RWPE1 (cell line): ENCODE measurements around the gene TXNRD2.

Source experiments
- CTCF ChIA-PET: fragments of 350-600 bp; sonication (Branson Sonifier 250); formaldehyde crosslinking; extraction: SDS; loops from one replicate; lab custom pipeline; 2021; lab: Yijun Ruan, JAX
- POLR2A ChIA-PET: fragments of 400-600 bp; formaldehyde crosslinking; extraction: SDS; loops from one replicate; lab custom pipeline; 2020; ENCODE audit warnings: antibody characterized with exemption; ENCODE audit not compliant: low non-redundant PET; lab: Yijun Ruan, JAX
- DNase-seq: peaks from one replicate; pipeline ENCODE4 v3.0.0; 2012; ENCODE audit warnings: low spot score
- H3K27ac ChIP-seq: fragments of 450-650 bp; 2 replicates; pipeline ENCODE4 v1.5.1; 2017
- CTCF ChIP-seq: fragments of 450-650 bp; conservative IDR thresholded peaks from 2 replicates; pipeline ENCODE4 v1.5.1; 2017; ENCODE audit warnings: low read depth, mild to moderate bottlenecking

Gene TXNRD2

DNA sequence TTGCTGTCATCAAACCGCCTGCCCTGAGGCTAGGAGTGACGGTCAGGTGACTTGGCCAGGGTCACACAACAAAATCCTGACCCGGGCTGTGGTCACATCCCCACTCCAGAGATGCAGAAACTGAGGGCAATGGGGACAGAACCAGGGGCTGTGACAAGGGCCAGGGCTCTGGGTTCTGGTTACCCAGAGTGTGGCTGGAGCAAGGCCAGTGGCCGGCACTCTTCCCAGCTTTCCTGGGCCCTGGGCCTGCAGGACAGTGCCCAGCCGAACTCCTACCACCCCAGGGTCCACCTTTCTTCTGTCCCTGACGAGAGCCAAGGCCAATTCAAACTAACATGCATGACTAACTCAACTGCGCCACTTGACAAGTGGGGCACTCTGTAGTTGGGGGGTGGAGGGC, 39.1 kb upstream of the TXNRD2 start:
- DNase-seq: no peak
- no peak overlapping the region for H3K27ac ChIP-seq
- no peak for TF ChIP-seq CTCF
- ChIA-PET CTCF (no interaction called here), POLR2A (no interaction called here)

DNA sequence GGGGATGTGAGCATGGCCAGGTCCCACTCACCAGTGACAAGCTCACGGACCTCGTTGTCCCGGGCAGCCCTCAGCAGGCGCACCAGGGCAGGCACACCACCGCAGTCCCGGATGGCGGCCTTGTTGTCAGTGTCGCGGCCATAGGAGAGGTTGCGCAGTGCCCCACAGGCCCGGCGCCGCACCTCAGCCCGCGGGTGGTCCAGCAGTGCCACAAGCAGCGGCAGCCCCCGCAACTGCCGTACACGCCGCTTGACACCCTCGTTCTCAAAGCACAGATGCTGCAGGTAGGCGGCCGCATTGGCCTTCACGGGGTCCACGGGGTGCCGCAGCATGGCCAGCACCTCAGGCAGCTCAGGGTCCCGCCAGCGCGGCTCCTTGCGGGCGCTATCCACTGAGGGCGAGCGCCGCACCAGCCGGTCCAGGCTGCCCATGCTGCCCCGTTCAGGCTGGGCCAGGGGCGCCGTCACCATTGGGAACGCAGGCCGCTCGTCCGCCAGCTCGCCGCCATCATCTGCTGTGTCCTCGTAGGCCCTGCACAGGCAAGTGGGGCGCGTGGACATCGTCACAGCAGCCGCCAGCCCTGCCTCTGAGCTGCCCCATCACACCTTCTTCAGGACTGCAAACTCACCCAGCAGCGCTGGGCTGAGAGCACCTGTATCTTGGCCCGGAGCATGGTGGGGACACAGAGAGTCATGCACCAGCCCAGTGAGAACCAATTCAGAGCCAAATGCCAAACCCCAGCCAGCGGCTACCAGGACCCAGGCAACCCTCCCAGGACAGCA, 38.3 kb upstream of the TXNRD2 start:
- CTCF ChIA-PET: no interaction called here
- POLR2A ChIA-PET: no interaction called here
- H3K27ac ChIP-seq: no peak overlapping the region
- DNase-seq: no peak
- TF ChIP-seq CTCF: no peak

- CTCF ChIA-PET: no interaction called here
- TF ChIP-seq CTCF: no peak
- no peak for DNase-seq
- POLR2A ChIA-PET: no interaction called here
- peak overlapping the region; percentile 34; the same call in 1 of the 2 replicates for H3K27ac ChIP-seq
These were observed 37.1 kb upstream of the TXNRD2 start for GRCh38 chr22:19978748-19979147.

DNA sequence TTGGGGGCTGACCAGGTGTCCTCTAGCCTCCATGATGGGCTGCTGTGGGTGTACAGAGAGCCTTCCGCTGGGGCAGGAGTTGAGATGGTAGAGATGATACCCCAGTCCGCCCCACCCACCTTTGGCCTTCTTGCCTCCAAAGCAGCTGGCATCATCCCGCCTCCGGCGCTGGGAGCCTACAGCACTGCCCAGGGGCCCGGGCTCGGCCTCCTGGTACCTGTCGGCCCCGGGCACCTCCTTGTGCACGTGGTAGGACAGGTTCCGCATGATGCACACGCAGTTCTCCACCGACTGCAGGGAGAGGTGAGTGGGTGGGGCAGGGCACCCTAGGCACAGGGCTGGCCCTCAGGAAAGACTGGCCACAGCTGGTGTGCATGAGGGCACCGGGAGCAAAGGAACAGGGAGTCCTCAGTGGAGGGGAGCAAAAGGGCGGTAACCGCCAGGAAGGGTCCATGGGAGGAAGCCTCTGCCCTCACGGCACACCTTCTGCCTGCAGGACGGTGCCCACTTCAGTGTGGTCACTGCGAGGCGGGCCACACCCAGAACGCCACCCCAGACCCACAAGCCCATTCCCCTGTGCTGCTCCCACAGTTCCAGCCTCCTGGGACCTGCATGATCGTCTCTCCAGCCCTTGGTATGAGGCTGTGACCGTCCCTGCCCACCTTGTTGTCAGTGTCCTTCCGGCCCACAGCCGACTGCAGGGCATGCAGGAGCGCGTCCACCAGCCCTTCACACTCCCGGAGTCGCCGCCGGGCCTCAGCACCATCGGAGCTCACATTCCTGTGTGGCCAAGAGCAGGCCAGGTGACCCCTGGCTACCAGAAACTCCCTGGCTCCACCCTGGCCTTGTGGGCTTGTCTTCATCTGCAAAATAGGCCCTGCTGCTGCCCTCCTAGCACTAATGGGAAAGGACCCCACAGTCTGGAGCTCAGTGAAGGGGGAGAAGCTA, 36.0 kb upstream of the TXNRD2 start:
- peak overlapping the region; percentile 34 for H3K27ac ChIP-seq
- DNase-seq: no peak
- CTCF ChIA-PET: no interaction called here
- POLR2A ChIA-PET: interaction anchor here (0.5 kb wide), 1 partner anchor 19 kb away, joined by 4 read pairs; no protein-coding TSS in a partner anchor
- no peak for TF ChIP-seq CTCF

DNA sequence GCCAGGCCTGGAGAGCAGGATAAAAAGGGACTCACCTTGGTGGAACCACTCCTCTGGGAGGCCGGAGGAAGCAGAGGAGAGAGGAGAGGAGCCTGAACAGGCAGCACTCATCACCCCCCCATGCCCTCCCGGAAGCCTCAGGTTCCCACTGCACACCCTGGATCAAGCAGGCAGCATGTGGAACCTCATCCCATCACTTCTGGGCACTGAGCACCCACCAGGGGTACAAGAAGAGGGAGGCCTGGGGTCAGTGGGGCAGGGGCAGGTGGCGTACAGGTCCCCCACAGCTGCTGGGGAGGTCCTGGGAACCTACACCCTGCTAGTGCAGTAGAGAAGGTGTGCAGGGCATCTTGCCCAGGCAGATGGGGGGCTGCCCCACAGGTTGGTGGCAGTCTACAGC, 35.1 kb upstream of the TXNRD2 start:
- ChIA-PET CTCF (no interaction called here), POLR2A (no interaction called here)
- no peak overlapping the region for H3K27ac ChIP-seq
- no peak for DNase-seq
- TF ChIP-seq CTCF: no peak

DNA sequence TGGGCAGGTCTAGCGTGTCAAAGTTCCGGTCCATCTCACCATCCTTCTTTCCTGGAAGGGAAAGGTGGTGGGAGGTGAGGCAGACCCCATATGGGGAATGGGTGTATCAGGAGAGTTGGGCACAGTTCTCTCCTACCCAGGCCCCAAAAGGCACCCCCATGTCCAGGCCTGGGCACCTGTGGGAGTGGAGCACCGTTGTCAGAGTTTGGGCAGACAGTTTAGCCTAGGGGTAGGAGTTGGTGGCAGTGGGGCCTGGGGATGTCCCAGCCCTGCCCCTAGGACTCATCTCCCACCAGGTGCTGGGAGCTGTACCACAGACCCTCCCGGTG, 34.1 kb upstream of the TXNRD2 start:
- no peak for TF ChIP-seq CTCF
- CTCF ChIA-PET: interaction anchor here (0.6 kb wide), 1 partner anchor 367 kb away, joined by 3 read pairs; no protein-coding TSS in a partner anchor
- peak overlapping the region; percentile 42; the same call in 1 of the 2 replicates for H3K27ac ChIP-seq
- no peak for DNase-seq
- POLR2A ChIA-PET: no interaction called here
